ENCODE measurements around the gene SLC2A13. TPM values are rescaled to one million over a fixed set of nuclear protein-coding genes. Genes with fewer than 3 reads are reported as not detected.

Gene SLC2A13
- total RNA-seq, 1 experiment from 2014 or later, result 15.3 TPM

DNA sequence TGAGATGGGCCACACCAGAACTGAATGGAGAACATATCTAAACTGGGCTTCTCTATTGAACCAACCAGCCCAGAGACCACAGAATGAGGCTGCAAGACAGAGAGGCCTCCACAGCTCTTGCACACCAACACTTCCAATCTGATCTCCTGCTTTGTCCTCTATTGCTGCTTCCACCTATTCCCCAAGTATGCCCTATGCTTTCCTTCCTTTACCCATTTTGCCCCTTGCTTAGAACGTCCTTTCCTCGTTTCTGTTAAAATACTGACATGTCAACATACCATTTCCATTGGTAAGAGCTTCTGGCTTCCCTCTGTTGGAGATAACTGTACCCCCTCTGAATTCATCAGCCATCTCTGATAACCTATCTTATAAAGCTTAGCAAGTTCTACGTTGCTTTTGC, 2.8 kb downstream of the SLC2A13 start (continued):
- TF ChIP-seq NR3C1 (CRISPR knock-in tag; conservative IDR thresholded peaks at IDR 0.05; ENCODE audit: low read depth) (no peak), NFYB (CRISPR knock-in tag; conservative IDR thresholded peaks at IDR 0.05; ENCODE audit: low read depth) (no peak), ZNF263 (CRISPR knock-in tag; IDR thresholded peaks at IDR 0.05; ENCODE audit: low read depth) (no peak)
- TF ChIP-seq, protein P1, sequence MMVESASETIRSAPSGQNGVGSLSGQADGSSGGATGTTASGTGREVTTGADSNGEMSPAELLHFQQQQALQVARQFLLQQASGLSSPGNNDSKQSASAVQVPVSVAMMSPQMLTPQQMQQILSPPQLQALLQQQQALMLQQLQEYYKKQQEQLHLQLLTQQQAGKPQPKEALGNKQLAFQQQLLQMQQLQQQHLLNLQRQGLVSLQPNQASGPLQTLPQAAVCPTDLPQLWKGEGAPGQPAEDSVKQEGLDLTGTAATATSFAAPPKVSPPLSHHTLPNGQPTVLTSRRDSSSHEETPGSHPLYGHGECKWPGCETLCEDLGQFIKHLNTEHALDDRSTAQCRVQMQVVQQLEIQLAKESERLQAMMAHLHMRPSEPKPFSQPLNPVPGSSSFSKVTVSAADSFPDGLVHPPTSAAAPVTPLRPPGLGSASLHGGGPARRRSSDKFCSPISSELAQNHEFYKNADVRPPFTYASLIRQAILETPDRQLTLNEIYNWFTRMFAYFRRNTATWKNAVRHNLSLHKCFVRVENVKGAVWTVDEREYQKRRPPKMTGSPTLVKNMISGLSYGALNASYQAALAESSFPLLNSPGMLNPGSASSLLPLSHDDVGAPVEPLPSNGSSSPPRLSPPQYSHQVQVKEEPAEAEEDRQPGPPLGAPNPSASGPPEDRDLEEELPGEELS (CRISPR knock-in tag; IDR thresholded peaks at IDR 0.05), result no peak

DNA sequence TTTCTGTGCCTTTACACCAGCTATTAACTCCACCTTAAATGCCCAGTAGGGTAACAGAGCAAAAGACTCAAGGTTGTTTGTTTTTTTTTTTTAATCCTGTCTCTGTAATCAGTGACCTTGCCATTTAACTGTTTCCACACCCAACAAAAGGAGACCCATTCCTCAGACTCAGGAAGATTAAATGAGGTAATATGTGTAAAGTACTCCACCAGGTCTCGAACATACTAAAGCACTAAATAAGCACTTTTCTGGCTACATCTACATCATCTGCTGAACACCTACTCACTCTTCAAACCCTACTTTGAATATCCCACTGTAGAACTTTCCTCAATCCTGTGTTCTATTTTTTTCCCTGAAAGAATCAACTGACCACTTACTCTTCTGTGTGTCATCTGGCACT, 4.1 kb downstream of the SLC2A13 start:
- DNase-seq (ENCODE audit: low spot score), result no peak
- Mint-ChIP-seq H3K36me3 (peaks cover 3% of the 10 kb centered on the region), H3K9me3 (no peaks in the 10 kb centered on the region; the same call in 1 of the 2 replicates), H3K4me3 (no peak overlapping the region), H3K27me3 (ENCODE audit: low read depth) (peaks cover 2% of the 10 kb centered on the region; the same call in 1 of the 2 replicates), H3K4me1 (peaks cover 43% of the 10 kb centered on the region), H3K27ac (no peak overlapping the region; the same call in 1 of the 2 replicates)
- no peak for TF ChIP-seq MXD4 (CRISPR knock-in tag; IDR thresholded peaks at IDR 0.05; ENCODE audit: borderline replicate concordance)
- TF ChIP-seq, protein P2, sequence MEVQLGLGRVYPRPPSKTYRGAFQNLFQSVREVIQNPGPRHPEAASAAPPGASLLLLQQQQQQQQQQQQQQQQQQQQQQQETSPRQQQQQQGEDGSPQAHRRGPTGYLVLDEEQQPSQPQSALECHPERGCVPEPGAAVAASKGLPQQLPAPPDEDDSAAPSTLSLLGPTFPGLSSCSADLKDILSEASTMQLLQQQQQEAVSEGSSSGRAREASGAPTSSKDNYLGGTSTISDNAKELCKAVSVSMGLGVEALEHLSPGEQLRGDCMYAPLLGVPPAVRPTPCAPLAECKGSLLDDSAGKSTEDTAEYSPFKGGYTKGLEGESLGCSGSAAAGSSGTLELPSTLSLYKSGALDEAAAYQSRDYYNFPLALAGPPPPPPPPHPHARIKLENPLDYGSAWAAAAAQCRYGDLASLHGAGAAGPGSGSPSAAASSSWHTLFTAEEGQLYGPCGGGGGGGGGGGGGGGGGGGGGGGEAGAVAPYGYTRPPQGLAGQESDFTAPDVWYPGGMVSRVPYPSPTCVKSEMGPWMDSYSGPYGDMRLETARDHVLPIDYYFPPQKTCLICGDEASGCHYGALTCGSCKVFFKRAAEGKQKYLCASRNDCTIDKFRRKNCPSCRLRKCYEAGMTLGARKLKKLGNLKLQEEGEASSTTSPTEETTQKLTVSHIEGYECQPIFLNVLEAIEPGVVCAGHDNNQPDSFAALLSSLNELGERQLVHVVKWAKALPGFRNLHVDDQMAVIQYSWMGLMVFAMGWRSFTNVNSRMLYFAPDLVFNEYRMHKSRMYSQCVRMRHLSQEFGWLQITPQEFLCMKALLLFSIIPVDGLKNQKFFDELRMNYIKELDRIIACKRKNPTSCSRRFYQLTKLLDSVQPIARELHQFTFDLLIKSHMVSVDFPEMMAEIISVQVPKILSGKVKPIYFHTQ (CRISPR knock-in tag; IDR thresholded peaks at IDR 0.05), result no peak
- TF ChIP-seq CREB1 (CRISPR knock-in tag; IDR thresholded peaks at IDR 0.05), result no peak
- no peak for TF ChIP-seq ZBTB21 (CRISPR knock-in tag; IDR thresholded peaks at IDR 0.05; ENCODE audit: borderline replicate concordance)
- TF ChIP-seq, protein P3, sequence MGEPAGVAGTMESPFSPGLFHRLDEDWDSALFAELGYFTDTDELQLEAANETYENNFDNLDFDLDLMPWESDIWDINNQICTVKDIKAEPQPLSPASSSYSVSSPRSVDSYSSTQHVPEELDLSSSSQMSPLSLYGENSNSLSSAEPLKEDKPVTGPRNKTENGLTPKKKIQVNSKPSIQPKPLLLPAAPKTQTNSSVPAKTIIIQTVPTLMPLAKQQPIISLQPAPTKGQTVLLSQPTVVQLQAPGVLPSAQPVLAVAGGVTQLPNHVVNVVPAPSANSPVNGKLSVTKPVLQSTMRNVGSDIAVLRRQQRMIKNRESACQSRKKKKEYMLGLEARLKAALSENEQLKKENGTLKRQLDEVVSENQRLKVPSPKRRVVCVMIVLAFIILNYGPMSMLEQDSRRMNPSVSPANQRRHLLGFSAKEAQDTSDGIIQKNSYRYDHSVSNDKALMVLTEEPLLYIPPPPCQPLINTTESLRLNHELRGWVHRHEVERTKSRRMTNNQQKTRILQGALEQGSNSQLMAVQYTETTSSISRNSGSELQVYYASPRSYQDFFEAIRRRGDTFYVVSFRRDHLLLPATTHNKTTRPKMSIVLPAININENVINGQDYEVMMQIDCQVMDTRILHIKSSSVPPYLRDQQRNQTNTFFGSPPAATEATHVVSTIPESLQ (CRISPR knock-in tag; IDR thresholded peaks at IDR 0.05), result no peak
- POLR2A ChIA-PET, result no interaction called here
- CTCF ChIA-PET, result no interaction called here
- no peak for ATAC-seq

DNA sequence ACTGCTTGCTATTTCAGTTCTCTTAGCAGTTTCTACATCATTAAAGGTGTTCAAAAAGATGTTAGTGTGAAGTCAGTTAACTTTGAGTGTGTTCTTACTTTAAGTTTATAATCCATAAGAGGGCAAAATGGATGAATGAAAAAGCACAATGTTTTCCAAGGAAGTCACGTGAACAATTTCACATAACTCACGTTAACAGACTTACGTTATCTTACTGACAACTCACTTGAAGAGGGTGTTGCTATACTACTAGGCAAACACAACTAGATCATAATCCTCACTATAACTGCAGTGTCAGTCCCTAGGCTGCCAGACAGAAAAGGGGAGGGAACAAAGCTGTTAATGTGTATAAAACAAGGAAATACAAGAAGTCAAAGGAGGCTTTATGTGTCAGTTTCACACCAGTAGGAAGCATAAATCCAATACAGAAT, 6.4 kb downstream of the SLC2A13 start:
- POLR2A ChIA-PET, result interaction anchor here (0.7 kb wide), 1 partner anchor 238 kb away, joined by 3 read pairs; no protein-coding TSS in a partner anchor
- no peak for ATAC-seq
- no peak for DNase-seq (ENCODE audit: low spot score)
- CTCF ChIA-PET, result interaction anchor here (0.8 kb wide), 1 partner anchor 89 kb away, joined by 3 read pairs; no protein-coding TSS in a partner anchor
- no peaks in the 10 kb centered on the region; the same call in 1 of the 2 replicates for H3K27me3 Mint-ChIP-seq (ENCODE audit: low read depth)
- H3K36me3 Mint-ChIP-seq, result peaks cover 3% of the 10 kb centered on the region
- H3K27ac Mint-ChIP-seq, result 0 out of 2 replicates have a peak overlapping the region, but pooled peaks have one; percentile 29
- no peak overlapping the region for H3K4me3 Mint-ChIP-seq
- no peaks in the 10 kb centered on the region; the same call in 1 of the 2 replicates for H3K9me3 Mint-ChIP-seq
- peaks cover 44% of the 10 kb centered on the region for H3K4me1 Mint-ChIP-seq
- TF ChIP-seq FOXP1 (CRISPR knock-in tag; IDR thresholded peaks at IDR 0.05; ENCODE audit: borderline replicate concordance) (no peak), RORB (CRISPR knock-in tag; IDR thresholded peaks at IDR 0.05) (no peak), ZNF423 (CRISPR knock-in tag; IDR thresholded peaks at IDR 0.05) (no peak), ZNF396 (CRISPR knock-in tag; IDR thresholded peaks at IDR 0.05; ENCODE audit: borderline replicate concordance) (no peak), GTF2I (CRISPR knock-in tag; conservative IDR thresholded peaks at IDR 0.05) (no peak), ZNF138 (CRISPR knock-in tag; conservative IDR thresholded peaks at IDR 0.05) (no peak), NFE2L1 (CRISPR knock-in tag; IDR thresholded peaks at IDR 0.05) (no peak), HMGA2 (CRISPR knock-in tag; IDR thresholded peaks at IDR 0.05) (no peak), OVOL2 (CRISPR knock-in tag; IDR thresholded peaks at IDR 0.05; ENCODE audit: borderline replicate concordance) (no peak)
- TF ChIP-seq, protein P4, sequence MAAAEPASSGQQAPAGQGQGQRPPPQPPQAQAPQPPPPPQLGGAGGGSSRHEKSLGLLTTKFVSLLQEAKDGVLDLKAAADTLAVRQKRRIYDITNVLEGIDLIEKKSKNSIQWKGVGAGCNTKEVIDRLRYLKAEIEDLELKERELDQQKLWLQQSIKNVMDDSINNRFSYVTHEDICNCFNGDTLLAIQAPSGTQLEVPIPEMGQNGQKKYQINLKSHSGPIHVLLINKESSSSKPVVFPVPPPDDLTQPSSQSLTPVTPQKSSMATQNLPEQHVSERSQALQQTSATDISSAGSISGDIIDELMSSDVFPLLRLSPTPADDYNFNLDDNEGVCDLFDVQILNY (CRISPR knock-in tag; IDR thresholded peaks at IDR 0.05), result no peak
- TF ChIP-seq, protein P5, sequence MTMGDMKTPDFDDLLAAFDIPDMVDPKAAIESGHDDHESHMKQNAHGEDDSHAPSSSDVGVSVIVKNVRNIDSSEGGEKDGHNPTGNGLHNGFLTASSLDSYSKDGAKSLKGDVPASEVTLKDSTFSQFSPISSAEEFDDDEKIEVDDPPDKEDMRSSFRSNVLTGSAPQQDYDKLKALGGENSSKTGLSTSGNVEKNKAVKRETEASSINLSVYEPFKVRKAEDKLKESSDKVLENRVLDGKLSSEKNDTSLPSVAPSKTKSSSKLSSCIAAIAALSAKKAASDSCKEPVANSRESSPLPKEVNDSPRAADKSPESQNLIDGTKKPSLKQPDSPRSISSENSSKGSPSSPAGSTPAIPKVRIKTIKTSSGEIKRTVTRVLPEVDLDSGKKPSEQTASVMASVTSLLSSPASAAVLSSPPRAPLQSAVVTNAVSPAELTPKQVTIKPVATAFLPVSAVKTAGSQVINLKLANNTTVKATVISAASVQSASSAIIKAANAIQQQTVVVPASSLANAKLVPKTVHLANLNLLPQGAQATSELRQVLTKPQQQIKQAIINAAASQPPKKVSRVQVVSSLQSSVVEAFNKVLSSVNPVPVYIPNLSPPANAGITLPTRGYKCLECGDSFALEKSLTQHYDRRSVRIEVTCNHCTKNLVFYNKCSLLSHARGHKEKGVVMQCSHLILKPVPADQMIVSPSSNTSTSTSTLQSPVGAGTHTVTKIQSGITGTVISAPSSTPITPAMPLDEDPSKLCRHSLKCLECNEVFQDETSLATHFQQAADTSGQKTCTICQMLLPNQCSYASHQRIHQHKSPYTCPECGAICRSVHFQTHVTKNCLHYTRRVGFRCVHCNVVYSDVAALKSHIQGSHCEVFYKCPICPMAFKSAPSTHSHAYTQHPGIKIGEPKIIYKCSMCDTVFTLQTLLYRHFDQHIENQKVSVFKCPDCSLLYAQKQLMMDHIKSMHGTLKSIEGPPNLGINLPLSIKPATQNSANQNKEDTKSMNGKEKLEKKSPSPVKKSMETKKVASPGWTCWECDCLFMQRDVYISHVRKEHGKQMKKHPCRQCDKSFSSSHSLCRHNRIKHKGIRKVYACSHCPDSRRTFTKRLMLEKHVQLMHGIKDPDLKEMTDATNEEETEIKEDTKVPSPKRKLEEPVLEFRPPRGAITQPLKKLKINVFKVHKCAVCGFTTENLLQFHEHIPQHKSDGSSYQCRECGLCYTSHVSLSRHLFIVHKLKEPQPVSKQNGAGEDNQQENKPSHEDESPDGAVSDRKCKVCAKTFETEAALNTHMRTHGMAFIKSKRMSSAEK (CRISPR knock-in tag; IDR thresholded peaks at IDR 0.05; ENCODE audit: borderline replicate concordance), result no peak
- TF ChIP-seq, protein P6, sequence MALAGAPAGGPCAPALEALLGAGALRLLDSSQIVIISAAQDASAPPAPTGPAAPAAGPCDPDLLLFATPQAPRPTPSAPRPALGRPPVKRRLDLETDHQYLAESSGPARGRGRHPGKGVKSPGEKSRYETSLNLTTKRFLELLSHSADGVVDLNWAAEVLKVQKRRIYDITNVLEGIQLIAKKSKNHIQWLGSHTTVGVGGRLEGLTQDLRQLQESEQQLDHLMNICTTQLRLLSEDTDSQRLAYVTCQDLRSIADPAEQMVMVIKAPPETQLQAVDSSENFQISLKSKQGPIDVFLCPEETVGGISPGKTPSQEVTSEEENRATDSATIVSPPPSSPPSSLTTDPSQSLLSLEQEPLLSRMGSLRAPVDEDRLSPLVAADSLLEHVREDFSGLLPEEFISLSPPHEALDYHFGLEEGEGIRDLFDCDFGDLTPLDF (CRISPR knock-in tag; IDR thresholded peaks at IDR 0.05), result no peak
